Gastrocnemius medialis (tissue), 4 donors: ENCODE data around the gene PNMA6F.

ENCODE experiments used
- POLR2A ChIP-seq, 2 donors: fragments of 450-650 bp; IDR thresholded peaks; one replicate each; pipeline ENCODE4 v1.6.1; 2017; ENCODE audit warnings: antibody characterized with exemption in 2 of 2, mild to moderate bottlenecking in 2 of 2, moderate library complexity in 2 of 2
- TF ChIP-seq, protein P1 (sequence below), 5 experiments: fragments of 450-650 bp in 3 of 5; fragments of 200-600 bp in 2 of 5; sonication (generic) in 2 of 5; IDR thresholded peaks in 4 of 5; conservative IDR thresholded peaks in 1 of 5; 1 replicate in 4 of 5; 2 replicates in 1 of 5; pipeline ENCODE4 v1.5.1; 2016 to 2019; ENCODE audit warnings: antibody characterized with exemption in 5 of 5, mild to moderate bottlenecking in 3 of 5, moderate library complexity in 3 of 5

DNA sequence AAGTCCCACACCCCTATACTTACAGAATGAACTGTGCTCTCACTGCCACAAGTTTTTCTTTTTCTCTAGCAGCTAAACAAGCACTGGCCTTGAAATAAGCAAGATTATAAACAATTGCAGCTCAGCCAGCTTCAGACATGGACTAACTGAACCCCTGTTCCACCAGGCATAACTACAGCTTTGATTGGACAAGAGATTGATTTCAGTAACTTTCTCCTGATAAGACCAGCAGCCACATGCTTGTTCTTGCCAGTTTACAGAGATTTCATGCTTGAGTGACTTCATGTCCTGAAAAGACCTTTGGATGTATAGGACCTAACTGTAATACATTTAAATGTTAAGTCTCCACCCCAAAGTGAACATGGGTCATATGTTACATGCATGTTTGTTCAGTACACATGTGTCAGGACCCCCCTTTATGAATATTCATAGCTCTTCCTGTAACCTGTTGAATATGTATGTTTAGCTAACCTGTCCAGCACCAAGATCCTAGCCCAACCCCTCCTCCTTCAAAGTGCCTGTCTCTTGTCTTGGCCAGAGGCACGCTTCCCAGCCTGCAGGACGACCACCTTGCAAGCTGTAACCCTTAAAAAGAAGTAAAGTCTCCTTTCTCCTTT lies 40.3 kb upstream of the PNMA6F start:
- TF ChIP-seq, protein P1, sequence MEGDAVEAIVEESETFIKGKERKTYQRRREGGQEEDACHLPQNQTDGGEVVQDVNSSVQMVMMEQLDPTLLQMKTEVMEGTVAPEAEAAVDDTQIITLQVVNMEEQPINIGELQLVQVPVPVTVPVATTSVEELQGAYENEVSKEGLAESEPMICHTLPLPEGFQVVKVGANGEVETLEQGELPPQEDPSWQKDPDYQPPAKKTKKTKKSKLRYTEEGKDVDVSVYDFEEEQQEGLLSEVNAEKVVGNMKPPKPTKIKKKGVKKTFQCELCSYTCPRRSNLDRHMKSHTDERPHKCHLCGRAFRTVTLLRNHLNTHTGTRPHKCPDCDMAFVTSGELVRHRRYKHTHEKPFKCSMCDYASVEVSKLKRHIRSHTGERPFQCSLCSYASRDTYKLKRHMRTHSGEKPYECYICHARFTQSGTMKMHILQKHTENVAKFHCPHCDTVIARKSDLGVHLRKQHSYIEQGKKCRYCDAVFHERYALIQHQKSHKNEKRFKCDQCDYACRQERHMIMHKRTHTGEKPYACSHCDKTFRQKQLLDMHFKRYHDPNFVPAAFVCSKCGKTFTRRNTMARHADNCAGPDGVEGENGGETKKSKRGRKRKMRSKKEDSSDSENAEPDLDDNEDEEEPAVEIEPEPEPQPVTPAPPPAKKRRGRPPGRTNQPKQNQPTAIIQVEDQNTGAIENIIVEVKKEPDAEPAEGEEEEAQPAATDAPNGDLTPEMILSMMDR (IDR thresholded peaks at IDR 0.05 in 4 of 5, conservative IDR thresholded peaks at IDR 0.05 in 1 of 5): no peak
- TF ChIP-seq POLR2A (IDR thresholded peaks at IDR 0.05): no peak
